OCI-LY1 (cell line): ENCODE measurements around the gene INPPL1.

ENCODE experiments used
- H2AFZ ChIP-seq: fragments of 200-600 bp; sonication (generic), shearing (Covaris generic); 2 replicates; pipeline ENCODE4 v1.6.0; 2014; ENCODE audit warnings: antibody characterized with exemption, mild to moderate bottlenecking, low read length
- H3F3A ChIP-seq: fragments of 200-600 bp; sonication (generic), shearing (Covaris generic); 2 replicates; pipeline ENCODE4 v1.6.0; 2014; ENCODE audit warnings: mild to moderate bottlenecking, antibody characterized with exemption, low read length, moderate library complexity; ENCODE audit not compliant: insufficient read depth
- H3K27ac ChIP-seq: fragments of 200-600 bp; sonication (generic); 2 replicates; pipeline ENCODE4 v1.5.1; 2014; ENCODE audit warnings: low read length, mixed run types, mild to moderate bottlenecking, low read depth; ENCODE audit not compliant: poor library complexity, severe bottlenecking
- H3K27me3 ChIP-seq: fragments of 200-600 bp; sonication (generic); 2 replicates; pipeline ENCODE4 v1.6.0; 2014; ENCODE audit warnings: antibody characterized with exemption, mild to moderate bottlenecking, low read length, moderate library complexity; ENCODE audit not compliant: insufficient read depth
- H3K36me3 ChIP-seq: fragments of 200-600 bp; sonication (generic); 2 replicates; pipeline ENCODE4 v1.6.1; 2014; ENCODE audit warnings: mild to moderate bottlenecking, antibody characterized with exemption, low read length, moderate library complexity, mixed read lengths; ENCODE audit not compliant: insufficient read depth
- H3K4me1 ChIP-seq: fragments of 200-600 bp; sonication (generic); 2 replicates; pipeline ENCODE4 v1.5.1; 2014; ENCODE audit warnings: mild to moderate bottlenecking, low read length, moderate library complexity; ENCODE audit not compliant: insufficient read depth, severe bottlenecking
- H3K4me2 ChIP-seq: fragments of 200-600 bp; sonication (generic), shearing (Covaris generic); 2 replicates; pipeline ENCODE4 v1.6.1; 2014; ENCODE audit warnings: low read length
- H3K4me3 ChIP-seq: fragments of 200-600 bp; sonication (generic); 2 replicates; pipeline ENCODE4 v1.5.1; 2014; ENCODE audit warnings: low read length, low read depth, mild to moderate bottlenecking, mixed read lengths; ENCODE audit not compliant: poor library complexity, severe bottlenecking
- H3K79me2 ChIP-seq: fragments of 200-600 bp; shearing (Covaris generic); 2 replicates; pipeline ENCODE4 v1.6.1; 2016; ENCODE audit warnings: mixed run types, low read length, mixed read lengths; ENCODE audit not compliant: insufficient read depth
- H3K9ac ChIP-seq: fragments of 200-600 bp; sonication (generic), shearing (Covaris generic); 2 replicates; pipeline ENCODE4 v1.6.1; 2014; ENCODE audit warnings: mild to moderate bottlenecking, low read length, mixed read lengths
- H3K9me2 ChIP-seq: fragments of 200-600 bp; sonication (generic), shearing (Covaris generic); 2 replicates; pipeline ENCODE4 v1.6.1; 2014; ENCODE audit warnings: low read depth, mild to moderate bottlenecking, low read length, mixed read lengths
- H3K9me3 ChIP-seq: fragments of 200-600 bp; shearing (Covaris generic); 2 replicates; pipeline ENCODE4 v1.6.1; 2014; ENCODE audit warnings: low read length, mixed read lengths
- H4K20me1 ChIP-seq: fragments of 200-600 bp; sonication (generic), shearing (Covaris generic); 2 replicates; pipeline ENCODE4 v1.6.0; 2016; ENCODE audit warnings: mild to moderate bottlenecking, low read length; ENCODE audit not compliant: insufficient read depth
- EZH2 ChIP-seq: fragments of 200-600 bp; sonication (generic), shearing (Covaris generic); IDR thresholded peaks from 2 replicates; pipeline ENCODE4 v1.8.0; 2017; ENCODE audit warnings: borderline replicate concordance, mixed run types, mild to moderate bottlenecking, antibody characterized with exemption, low read length, moderate library complexity, mixed read lengths
- TF ChIP-seq, protein P1 (sequence below): fragments of 200-600 bp; sonication (generic), shearing (Covaris generic); IDR thresholded peaks from 2 replicates; pipeline ENCODE4 v1.5.1; 2017; ENCODE audit warnings: mild to moderate bottlenecking, antibody characterized with exemption, low read length, moderate library complexity, mixed read lengths

Gene INPPL1

GRCh38 chr11:72220696-72221363, 3.7 kb upstream of the INPPL1 start:
- Histone ChIP-seq H4K20me1 (no peaks in the 10 kb centered on the region), H3K4me1 (peaks cover 27% of the 10 kb centered on the region), H3K4me2 (peak overlapping the region; percentile 92), H3K4me3 (peak overlapping the region; percentile 90), H3K9me2 (no peaks in the 10 kb centered on the region), H3K27me3 (no peaks in the 10 kb centered on the region), H3K36me3 (no peaks in the 10 kb centered on the region), H3F3A (no peaks in the 10 kb centered on the region), H3K9ac (no peak overlapping the region; the same call in 1 of the 2 replicates), H3K79me2 (no peaks in the 10 kb centered on the region), H3K9me3 (no peaks in the 10 kb centered on the region), H2AFZ (no peak overlapping the region), H3K27ac (no peak overlapping the region)
- TF ChIP-seq EZH2 = no peak
- TF ChIP-seq, protein P1, sequence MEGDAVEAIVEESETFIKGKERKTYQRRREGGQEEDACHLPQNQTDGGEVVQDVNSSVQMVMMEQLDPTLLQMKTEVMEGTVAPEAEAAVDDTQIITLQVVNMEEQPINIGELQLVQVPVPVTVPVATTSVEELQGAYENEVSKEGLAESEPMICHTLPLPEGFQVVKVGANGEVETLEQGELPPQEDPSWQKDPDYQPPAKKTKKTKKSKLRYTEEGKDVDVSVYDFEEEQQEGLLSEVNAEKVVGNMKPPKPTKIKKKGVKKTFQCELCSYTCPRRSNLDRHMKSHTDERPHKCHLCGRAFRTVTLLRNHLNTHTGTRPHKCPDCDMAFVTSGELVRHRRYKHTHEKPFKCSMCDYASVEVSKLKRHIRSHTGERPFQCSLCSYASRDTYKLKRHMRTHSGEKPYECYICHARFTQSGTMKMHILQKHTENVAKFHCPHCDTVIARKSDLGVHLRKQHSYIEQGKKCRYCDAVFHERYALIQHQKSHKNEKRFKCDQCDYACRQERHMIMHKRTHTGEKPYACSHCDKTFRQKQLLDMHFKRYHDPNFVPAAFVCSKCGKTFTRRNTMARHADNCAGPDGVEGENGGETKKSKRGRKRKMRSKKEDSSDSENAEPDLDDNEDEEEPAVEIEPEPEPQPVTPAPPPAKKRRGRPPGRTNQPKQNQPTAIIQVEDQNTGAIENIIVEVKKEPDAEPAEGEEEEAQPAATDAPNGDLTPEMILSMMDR = no peak

DNA sequence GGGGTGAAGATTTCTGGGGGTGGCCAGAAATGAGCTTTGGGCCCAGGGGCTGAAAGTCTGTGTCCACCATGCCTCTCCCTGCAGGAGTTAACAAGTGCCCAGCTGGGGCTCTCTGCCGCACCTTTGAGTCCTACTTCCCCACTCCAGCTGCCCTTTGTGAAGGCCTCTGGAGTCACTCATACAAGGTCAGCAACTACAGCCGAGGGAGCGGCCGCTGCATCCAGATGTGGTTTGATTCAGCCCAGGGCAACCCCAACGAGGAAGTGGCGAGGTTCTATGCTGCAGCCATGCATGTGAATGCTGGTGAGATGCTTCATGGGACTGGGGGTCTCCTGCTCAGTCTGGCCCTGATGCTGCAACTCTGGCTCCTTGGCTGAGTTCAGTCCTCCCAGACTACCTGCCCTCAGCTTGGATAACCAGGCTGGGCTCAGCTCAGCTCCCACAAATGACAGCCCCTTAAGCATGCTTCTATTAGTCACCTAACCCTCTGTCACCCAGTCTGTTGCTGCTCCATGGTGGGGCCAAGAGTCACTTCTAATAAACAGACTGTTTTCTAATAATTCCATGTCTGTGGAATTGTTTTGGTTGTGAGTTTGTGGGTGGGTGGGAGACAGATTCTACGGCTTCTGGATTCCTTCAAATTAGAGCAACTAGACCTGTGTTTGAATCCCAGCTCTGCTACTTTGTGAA, 3.0 kb upstream of the INPPL1 start:
- Histone ChIP-seq H3K27ac (peak overlapping the region; percentile 88), H3K9me2 (no peaks in the 10 kb centered on the region), H3F3A (no peaks in the 10 kb centered on the region), H3K9ac (peak overlapping the region; percentile 60), H3K9me3 (no peaks in the 10 kb centered on the region), H3K4me2 (peak overlapping the region; percentile 92), H3K36me3 (no peaks in the 10 kb centered on the region), H3K4me1 (peaks cover 34% of the 10 kb centered on the region), H3K27me3 (no peaks in the 10 kb centered on the region), H3K4me3 (peak overlapping the region; percentile 90), H4K20me1 (no peaks in the 10 kb centered on the region), H2AFZ (0 out of 2 replicates have a peak overlapping the region, but pooled peaks have one; percentile 10), H3K79me2 (no peaks in the 10 kb centered on the region)
- no peak for TF ChIP-seq EZH2
- TF ChIP-seq, protein P1 = no peak

DNA sequence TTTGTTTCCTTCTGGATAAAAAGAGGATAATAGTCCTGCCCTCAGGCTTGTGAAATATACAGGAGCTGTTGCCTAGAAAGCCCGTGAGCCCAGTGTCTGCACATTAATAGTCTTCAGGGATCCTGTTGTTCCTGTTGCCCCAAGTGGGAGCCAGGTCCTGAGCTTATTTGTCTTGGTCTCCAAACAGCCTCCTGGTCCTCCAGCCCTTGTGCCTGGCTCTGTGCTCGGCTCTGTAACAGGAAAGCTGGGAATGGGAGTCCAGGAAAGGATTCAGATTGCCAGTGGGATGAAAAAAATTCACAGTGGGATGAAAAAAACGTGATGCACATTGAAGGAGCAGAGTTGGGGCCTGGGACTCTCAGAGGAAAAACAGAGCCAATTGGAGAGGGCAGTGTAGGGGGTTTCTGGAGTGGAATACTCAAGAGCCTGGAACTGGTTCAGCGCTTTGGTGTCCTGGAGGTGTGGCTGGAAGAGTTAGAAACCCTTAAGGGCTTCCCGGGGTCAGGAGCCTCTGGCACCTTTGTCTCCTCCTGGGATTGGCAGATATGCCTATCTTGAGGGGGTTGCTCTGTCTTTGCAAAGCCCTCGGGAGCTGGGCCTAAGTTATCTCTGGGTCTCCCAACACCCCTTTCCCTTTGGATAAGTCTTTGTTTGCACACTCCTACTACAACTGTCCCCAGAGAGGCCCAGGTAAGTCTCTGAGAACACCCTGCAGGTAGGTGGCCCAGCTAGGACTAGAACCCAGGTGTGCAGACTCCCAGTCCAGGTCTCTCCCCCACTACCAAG, 2.3 kb upstream of the INPPL1 start:
- Histone ChIP-seq H3K4me2 (peak overlapping the region; percentile 92), H2AFZ (0 out of 2 replicates have a peak overlapping the region, but pooled peaks have one; percentile 10), H3K27me3 (no peaks in the 10 kb centered on the region), H3K4me1 (peaks cover 42% of the 10 kb centered on the region), H3K36me3 (no peaks in the 10 kb centered on the region), H3K79me2 (no peaks in the 10 kb centered on the region), H3K27ac (peak overlapping the region; percentile 88), H3K9me2 (no peaks in the 10 kb centered on the region), H3K4me3 (peak overlapping the region; percentile 90), H3F3A (no peaks in the 10 kb centered on the region), H4K20me1 (no peaks in the 10 kb centered on the region), H3K9ac (peak overlapping the region; percentile 60), H3K9me3 (no peaks in the 10 kb centered on the region)
- TF ChIP-seq, protein P1 = no peak
- TF ChIP-seq EZH2 = no peak
